H9 (cell line): ENCODE results near the gene SAFB. TPM values are rescaled to one million over a fixed set of nuclear protein-coding genes. Genes with fewer than 3 reads are reported as not detected.

Source experiments
- DNase-seq: peaks from one replicate; pipeline ENCODE4 v3.0.0-alpha.2; 2017
- H2AFZ ChIP-seq: one replicate; pipeline ENCODE4 v1.6.1; 2013; ENCODE audit warnings: mild to moderate bottlenecking, low read length, control low read depth, moderate library complexity
- H2AK5ac ChIP-seq: 2 replicates; pipeline ENCODE4 v1.6.1; 2013; ENCODE audit warnings: low read length, control low read depth, mixed read lengths; ENCODE audit not compliant: insufficient read length
- H2BK120ac ChIP-seq: one replicate; pipeline ENCODE4 v1.6.1; 2013; ENCODE audit warnings: low read depth, mild to moderate bottlenecking, low read length, control low read depth, inconsistent platforms; ENCODE audit not compliant: poor library complexity, severe bottlenecking
- H2BK12ac ChIP-seq: 2 replicates; pipeline ENCODE4 v1.6.1; 2013; ENCODE audit warnings: low read length, control low read depth, mixed read lengths, low read depth; ENCODE audit not compliant: insufficient read length
- H2BK15ac ChIP-seq: 2 replicates; pipeline ENCODE4 v1.6.1; 2013; ENCODE audit warnings: low read depth, low read length, control low read depth
- H2BK20ac ChIP-seq: one replicate; pipeline ENCODE4 v1.6.1; 2013; ENCODE audit warnings: low read depth, mild to moderate bottlenecking, low read length, control low read depth, inconsistent platforms; ENCODE audit not compliant: poor library complexity, severe bottlenecking
- H2BK5ac ChIP-seq: 2 replicates; pipeline ENCODE4 v1.6.1; 2013; ENCODE audit warnings: low read length, control low read depth, mixed read lengths; ENCODE audit not compliant: insufficient read length
- H3K14ac ChIP-seq: 2 replicates; pipeline ENCODE4 v1.6.1; 2013; ENCODE audit warnings: low read length, control low read depth; ENCODE audit not compliant: insufficient read depth
- H3K18ac ChIP-seq: 2 replicates; pipeline ENCODE4 v1.6.1; 2013; ENCODE audit warnings: low read depth, mild to moderate bottlenecking, mixed read lengths, low read length, control low read depth; ENCODE audit not compliant: insufficient read length
- H3K23ac ChIP-seq: 2 replicates; pipeline ENCODE4 v1.6.1; 2013; ENCODE audit warnings: low read length, control low read depth, mixed read lengths, low read depth; ENCODE audit not compliant: insufficient read length
- H3K23me2 ChIP-seq: 2 replicates; pipeline ENCODE4 v1.6.1; 2013; ENCODE audit warnings: low read depth, mild to moderate bottlenecking, mixed read lengths, low read length, control low read depth; ENCODE audit not compliant: insufficient read length, poor library complexity, severe bottlenecking
- H3K27ac ChIP-seq: 2 replicates; pipeline ENCODE4 v1.5.1; 2013; ENCODE audit warnings: low read length, control low read depth, mixed read lengths, low read depth; ENCODE audit not compliant: insufficient read length
- H3K27me3 ChIP-seq: 2 replicates; pipeline ENCODE4 v1.6.1; 2013; ENCODE audit warnings: low read length, control low read depth, inconsistent platforms; ENCODE audit not compliant: insufficient read depth
- H3K4ac ChIP-seq: 2 replicates; pipeline ENCODE4 v1.6.1; 2013; ENCODE audit warnings: low read depth, mild to moderate bottlenecking, control low read depth, inconsistent platforms, low read length, moderate library complexity
- H3K4me1 ChIP-seq: 2 replicates; pipeline ENCODE4 v1.6.1; 2013; ENCODE audit warnings: low read length, control low read depth, inconsistent platforms; ENCODE audit not compliant: insufficient read depth
- H3K4me2 ChIP-seq: 2 replicates; pipeline ENCODE4 v1.6.1; 2013; ENCODE audit warnings: low read length, control low read depth, mixed read lengths; ENCODE audit not compliant: insufficient read length, insufficient read depth
- H3K56ac ChIP-seq: 2 replicates; pipeline ENCODE4 v1.6.1; 2013; ENCODE audit warnings: low read depth, mild to moderate bottlenecking, mixed read lengths, low read length, control low read depth; ENCODE audit not compliant: insufficient read length
- H3K79me1 ChIP-seq: 2 replicates; pipeline ENCODE4 v1.6.1; 2013; ENCODE audit warnings: low read depth, mild to moderate bottlenecking, moderate library complexity, low read length, control low read depth, inconsistent platforms; ENCODE audit not compliant: insufficient read depth, poor library complexity, severe bottlenecking
- H3K79me2 ChIP-seq: 2 replicates; pipeline ENCODE4 v1.6.1; 2013; ENCODE audit warnings: low read length, control low read depth, inconsistent platforms; ENCODE audit not compliant: insufficient read depth
- H3K9ac ChIP-seq: 2 replicates; pipeline ENCODE4 v1.6.1; 2013; ENCODE audit warnings: low read length, control low read depth, mixed read lengths; ENCODE audit not compliant: insufficient read length; ENCODE audit errors: extremely low read depth
- H3K9me3 ChIP-seq: one replicate; pipeline ENCODE4 v1.6.1; 2013; ENCODE audit warnings: low read depth, low read length, inconsistent platforms; ENCODE audit not compliant: control insufficient read depth
- H3T11ph ChIP-seq: one replicate; pipeline ENCODE4 v1.6.1; 2013; ENCODE audit warnings: mild to moderate bottlenecking, low read length, control low read depth, inconsistent platforms
- H4K20me1 ChIP-seq: one replicate; pipeline ENCODE4 v1.6.1; 2013; ENCODE audit not compliant: control insufficient read depth, insufficient read length, insufficient read depth
- H4K5ac ChIP-seq: 2 replicates; pipeline ENCODE4 v1.6.1; 2013; ENCODE audit warnings: low read depth, mild to moderate bottlenecking, mixed read lengths, low read length, control low read depth; ENCODE audit not compliant: insufficient read length
- H4K8ac ChIP-seq: replicated peaks from 2 replicates; pipeline ENCODE4 v1.6.1; 2013; ENCODE audit warnings: low read length, control low read depth, mixed read lengths, low read depth; ENCODE audit not compliant: insufficient read length
- H4K91ac ChIP-seq: 2 replicates; pipeline ENCODE4 v1.6.1; 2013; ENCODE audit warnings: low read depth, mild to moderate bottlenecking, moderate library complexity, mixed read lengths, low read length, control low read depth; ENCODE audit not compliant: insufficient read length
- H3K27ac Mint-ChIP-seq, 3 experiments: 2 replicates in 2 of 3; 3 replicates in 1 of 3; pipeline ENCODE4 v1.8.0; 2020 to 2021; ENCODE audit warnings: mixed read lengths in 3 of 3, mild to moderate bottlenecking in 1 of 3, moderate library complexity in 1 of 3
- H3K27me3 Mint-ChIP-seq: 2 replicates; pipeline ENCODE4 v1.8.0; 2021; ENCODE audit warnings: low read depth, mild to moderate bottlenecking, moderate library complexity, mixed read lengths
- H3K36me3 Mint-ChIP-seq, 3 experiments: 2 replicates in 2 of 3; 3 replicates in 1 of 3; pipeline ENCODE4 v1.8.0; 2020 to 2021; ENCODE audit warnings: low read depth in 3 of 3, mixed read lengths in 3 of 3; ENCODE audit not compliant: insufficient read depth in 1 of 3
- H3K4me1 Mint-ChIP-seq, 2 experiments: 2 replicates each; pipeline ENCODE4 v1.8.0; 2020; ENCODE audit warnings: mixed read lengths in 2 of 2
- H3K4me3 Mint-ChIP-seq, 2 experiments: 2 replicates in 1 of 2; 3 replicates in 1 of 2; pipeline ENCODE4 v1.8.0; 2020 to 2021; ENCODE audit warnings: mild to moderate bottlenecking in 2 of 2, mixed read lengths in 2 of 2, moderate library complexity in 1 of 2
- H3K9me3 Mint-ChIP-seq, 2 experiments: 2 replicates in 1 of 2; 3 replicates in 1 of 2; pipeline ENCODE4 v1.8.0; 2020; ENCODE audit warnings: mild to moderate bottlenecking in 2 of 2, mixed read lengths in 2 of 2, moderate library complexity in 1 of 2
- WGBS: extraction: QIAGEN DNeasy Blood & Tissue Kit; methylation state at CpG from one replicate; pipeline ENCODE4 v1.1.7; 2013; ENCODE audit warnings: missing lambda C conversion rate, low lambda C conversion rate, mixed read lengths; ENCODE audit not compliant: insufficient read length; ENCODE audit errors: extremely low coverage; 5-methylcytosine and 5-hydroxymethylcytosine counted together
- total RNA-seq: library from RNA; stranded (reverse); gene quantifications from 2 replicates; pipeline ENCODE4 v1.2.1, GENCODE V29; 2021
- TF ChIP-seq, protein P1 (sequence below): fragments of 200-600 bp; sonication (generic); conservative IDR thresholded peaks from 3 replicates; pipeline ENCODE4 v1.8.0; 2021; ENCODE audit warnings: antibody characterized with exemption, mild to moderate bottlenecking

Gene SAFB
- total RNA-seq, 1 experiment from 2014 or later: 110 TPM

DNA sequence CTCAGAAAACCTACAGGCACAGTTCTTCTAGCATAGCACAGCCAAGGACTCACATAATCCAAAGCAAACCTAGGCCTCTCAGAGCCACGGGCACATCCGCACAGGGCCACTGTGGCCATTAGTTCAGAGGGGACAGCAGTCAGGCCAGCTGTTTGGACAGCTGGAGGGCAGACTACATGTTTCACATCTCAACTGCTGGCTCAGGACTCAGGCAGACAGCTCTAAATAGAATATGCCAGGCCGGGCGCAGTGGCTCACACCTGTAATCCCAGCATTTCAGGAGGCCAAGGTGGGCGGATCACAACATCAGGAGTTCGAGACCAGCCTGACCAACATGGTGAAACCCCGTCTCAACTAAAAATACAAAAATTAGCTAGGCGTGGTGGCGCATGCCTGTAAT is 27.1 kb upstream of the SAFB start:
- Mint-ChIP-seq H3K27ac (no peak overlapping the region), H3K36me3 (peaks cover 44 to 93% (median 80%) of the 10 kb centered on the region in 3 experiments)
- no CpG with 5 or more reads among the region's 9 CpGs for WGBS

More for the DNA sequence above, 27.1 kb upstream of the SAFB start:
- H3K4ac ChIP-seq: no peak overlapping the region
- H3T11ph ChIP-seq: no peak overlapping the region
- H3K27ac ChIP-seq: no peak overlapping the region
- H2AK5ac ChIP-seq: no peak overlapping the region
- H3K4me1 ChIP-seq: no peaks in the 10 kb centered on the region
- no peak overlapping the region for H2BK15ac ChIP-seq
- H3K18ac ChIP-seq: no peak overlapping the region
- DNase-seq: no peak
- no peak overlapping the region for H3K4me3 Mint-ChIP-seq
- TF ChIP-seq, protein P1, sequence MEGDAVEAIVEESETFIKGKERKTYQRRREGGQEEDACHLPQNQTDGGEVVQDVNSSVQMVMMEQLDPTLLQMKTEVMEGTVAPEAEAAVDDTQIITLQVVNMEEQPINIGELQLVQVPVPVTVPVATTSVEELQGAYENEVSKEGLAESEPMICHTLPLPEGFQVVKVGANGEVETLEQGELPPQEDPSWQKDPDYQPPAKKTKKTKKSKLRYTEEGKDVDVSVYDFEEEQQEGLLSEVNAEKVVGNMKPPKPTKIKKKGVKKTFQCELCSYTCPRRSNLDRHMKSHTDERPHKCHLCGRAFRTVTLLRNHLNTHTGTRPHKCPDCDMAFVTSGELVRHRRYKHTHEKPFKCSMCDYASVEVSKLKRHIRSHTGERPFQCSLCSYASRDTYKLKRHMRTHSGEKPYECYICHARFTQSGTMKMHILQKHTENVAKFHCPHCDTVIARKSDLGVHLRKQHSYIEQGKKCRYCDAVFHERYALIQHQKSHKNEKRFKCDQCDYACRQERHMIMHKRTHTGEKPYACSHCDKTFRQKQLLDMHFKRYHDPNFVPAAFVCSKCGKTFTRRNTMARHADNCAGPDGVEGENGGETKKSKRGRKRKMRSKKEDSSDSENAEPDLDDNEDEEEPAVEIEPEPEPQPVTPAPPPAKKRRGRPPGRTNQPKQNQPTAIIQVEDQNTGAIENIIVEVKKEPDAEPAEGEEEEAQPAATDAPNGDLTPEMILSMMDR: no peak
- H3K9ac ChIP-seq: no peak overlapping the region
- no peak overlapping the region for H4K91ac ChIP-seq
- no peaks in the 10 kb centered on the region for H4K20me1 ChIP-seq
- H3K56ac ChIP-seq: no peak overlapping the region
- no peak overlapping the region for H3K23ac ChIP-seq
- H3K4me1 Mint-ChIP-seq: no peaks in the 10 kb centered on the region
- H3K4me2 ChIP-seq: no peak overlapping the region
- H2BK120ac ChIP-seq: no peak overlapping the region
- H3K27me3 Mint-ChIP-seq: no peaks in the 10 kb centered on the region
- H3K79me1 ChIP-seq: peaks cover 5% of the 10 kb centered on the region
- H3K14ac ChIP-seq: no peak overlapping the region
- no peak overlapping the region for H2AFZ ChIP-seq
- no peak overlapping the region for H2BK5ac ChIP-seq
- no peak overlapping the region for H4K5ac ChIP-seq
- H3K9me3 ChIP-seq: no peaks in the 10 kb centered on the region
- H3K23me2 ChIP-seq: no peaks in the 10 kb centered on the region
- no peak overlapping the region for H2BK20ac ChIP-seq
- H3K27me3 ChIP-seq: no peaks in the 10 kb centered on the region; the same call in 1 of the 2 replicates
- no peaks in the 10 kb centered on the region for H3K79me2 ChIP-seq
- no peak overlapping the region for H2BK12ac ChIP-seq
- no peaks in the 10 kb centered on the region; a peak in 1 of 5 replicates for H3K9me3 Mint-ChIP-seq
- no peak overlapping the region for H4K8ac ChIP-seq
